Measurements from ENCODE around the gene TMEM272.

Gene TMEM272

GRCh38 chr13:51803422-51804294, 41.3 kb downstream of the TMEM272 start, which contains the start of gene DHRS12:
Gene DHRS12, minus strand, starts transcription at chr13:51804163. Its CDS starts 4,504 bp downstream, at chr13:51799659.
- peak; percentile 82 for DNase-seq

- no peak for DNase-seq
Observed at GRCh38 chr13:51802631-51803418, 42.2 kb downstream of the TMEM272 start.

- DNase-seq = no peak
Observed at GRCh38 chr13:51801631-51802099, 43.3 kb downstream of the TMEM272 start.

- DNase-seq = no peak
Observed at GRCh38 chr13:51800486-51800885, 44.5 kb downstream of the TMEM272 start.

GRCh38 chr13:51799261-51799660, 45.7 kb downstream of the TMEM272 start:
- no peak for DNase-seq

GRCh38 chr13:51797664-51798488, 47.1 kb downstream of the TMEM272 start:
- DNase-seq = peak; percentile 44

GRCh38 chr13:51796546-51796945, 48.4 kb downstream of the TMEM272 start:
- DNase-seq = no peak

- no peak for DNase-seq
Observed at GRCh38 chr13:51795419-51795818, 49.6 kb downstream of the TMEM272 start.

- DNase-seq = no peak
Observed at GRCh38 chr13:51794964-51795363, 50.0 kb downstream of the TMEM272 start.

GRCh38 chr13:51793570-51794271, 51.3 kb downstream of the TMEM272 start:
- DNase-seq = no peak

GRCh38 chr13:51786425-51787265, 58.3 kb downstream of the TMEM272 start:
- DNase-seq = no peak

- no peak for DNase-seq
Observed at GRCh38 chr13:51785712-51786424, 59.1 kb downstream of the TMEM272 start.

GRCh38 chr13:51784097-51784496, 60.9 kb downstream of the TMEM272 start:
- no peak for DNase-seq

GRCh38 chr13:51783428-51784094, 61.4 kb downstream of the TMEM272 start:
- no peak for DNase-seq

GRCh38 chr13:51782026-51782710, 62.8 kb downstream of the TMEM272 start:
- no peak for DNase-seq

GRCh38 chr13:51781246-51782022, 63.5 kb downstream of the TMEM272 start:
- DNase-seq = no peak

- DNase-seq = no peak
Observed at GRCh38 chr13:51780099-51780498, 64.9 kb downstream of the TMEM272 start.

- DNase-seq = no peak
Observed at GRCh38 chr13:51778392-51778791, 66.6 kb downstream of the TMEM272 start.

Measured in activated gamma-delta T cell treated with Interleukin-2 at 50 U/mL for 16 hours (primary cell).